GM21529 (cell line): ENCODE measurements around the gene OR51B4.
A peak's percentile ranks its signal among the peaks of the same experiment; 100 is the strongest.
"Not testable (repeated sequence)": the region's sequence is repeated elsewhere in the genome, so short reads cannot be mapped to it uniquely, and the experiment has no call there.

ENCODE experiments used
- ATAC-seq: cut with Tn5 transposase; IDR thresholded peaks from one replicate; pipeline ENCODE4 v1.9.1; 2021; ENCODE audit not compliant: unreplicated experiment

Gene OR51B4

DNA sequence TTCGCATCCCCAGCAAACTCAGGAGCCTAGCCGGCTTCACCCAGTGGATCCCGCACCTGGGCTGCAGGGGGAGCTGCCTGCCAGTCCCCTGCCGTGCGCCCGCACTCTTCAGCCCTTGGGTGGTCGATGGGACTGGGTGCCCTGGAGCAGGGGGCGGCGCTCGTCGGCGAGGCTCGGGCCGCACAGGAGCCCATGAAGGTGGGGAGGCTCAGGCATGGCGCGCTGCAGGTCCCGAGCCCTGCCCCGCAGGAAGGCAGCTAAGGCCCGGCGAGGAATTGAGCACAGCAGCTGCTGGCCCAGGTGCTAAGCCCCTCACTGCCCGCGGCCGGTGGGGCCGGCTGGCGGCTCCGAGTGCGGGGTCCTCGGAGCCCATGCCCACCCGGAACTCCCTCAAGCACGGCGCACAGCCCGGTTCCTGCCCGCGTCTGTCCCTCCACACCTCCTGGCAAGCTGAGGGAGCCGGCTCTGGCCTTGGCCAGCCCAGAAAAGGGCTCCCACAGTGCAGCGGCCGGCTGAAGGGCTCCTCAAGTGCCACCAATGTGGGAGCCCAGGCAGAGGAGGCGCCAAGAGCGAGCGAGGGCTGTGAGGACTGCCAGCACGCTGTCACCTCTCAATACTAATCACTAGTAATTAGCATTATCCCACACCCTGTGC lies 7.3 kb downstream of the OR51B4 start:
- not testable (repeated sequence) for ATAC-seq

DNA sequence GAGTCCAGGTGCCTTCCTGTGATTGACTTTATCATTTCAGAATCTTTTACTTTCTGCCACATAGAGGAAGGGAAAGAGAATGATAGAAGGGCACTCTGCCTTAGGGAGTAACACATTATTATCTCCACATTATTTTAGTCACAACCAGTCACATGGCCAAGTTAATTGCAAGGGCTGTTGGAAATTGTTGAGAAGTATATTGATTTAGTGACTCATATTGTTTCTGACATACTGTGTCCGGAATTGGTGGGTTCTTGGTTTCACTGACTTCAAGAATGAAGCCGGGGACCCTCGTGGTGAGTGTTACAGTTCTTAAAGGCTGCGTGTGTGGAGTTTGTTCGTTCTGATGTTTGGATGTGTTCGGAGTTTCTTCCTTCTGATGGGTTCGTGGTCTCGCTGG lies 8.7 kb downstream of the OR51B4 start:
- ATAC-seq = no peak

GRCh38 chr11:5291207-5291838 lies 10.4 kb downstream of the OR51B4 start:
- peak; percentile 97 for ATAC-seq

DNA sequence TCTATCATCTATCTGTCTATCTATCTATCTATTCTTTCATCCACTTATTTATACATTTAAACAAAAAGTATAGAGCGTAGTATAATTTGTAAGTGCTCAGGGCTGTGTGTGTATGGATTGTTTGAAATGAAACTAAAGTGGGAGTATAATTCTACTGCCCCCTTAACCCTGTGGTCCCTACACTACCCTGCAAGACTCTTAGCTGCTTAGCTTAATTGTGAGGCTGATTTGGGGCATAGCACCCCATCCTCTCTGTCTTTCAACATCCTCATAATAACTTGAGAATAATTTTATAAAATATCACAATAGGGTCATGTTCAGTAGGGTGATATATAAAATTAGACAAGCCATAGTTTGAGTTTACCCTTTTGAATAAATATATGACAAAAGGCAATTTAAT lies 11.6 kb downstream of the OR51B4 start:
- ATAC-seq = no peak

- ATAC-seq = no peak
These were observed 12.1 kb downstream of the OR51B4 start for GRCh38 chr11:5289696-5290095.

DNA sequence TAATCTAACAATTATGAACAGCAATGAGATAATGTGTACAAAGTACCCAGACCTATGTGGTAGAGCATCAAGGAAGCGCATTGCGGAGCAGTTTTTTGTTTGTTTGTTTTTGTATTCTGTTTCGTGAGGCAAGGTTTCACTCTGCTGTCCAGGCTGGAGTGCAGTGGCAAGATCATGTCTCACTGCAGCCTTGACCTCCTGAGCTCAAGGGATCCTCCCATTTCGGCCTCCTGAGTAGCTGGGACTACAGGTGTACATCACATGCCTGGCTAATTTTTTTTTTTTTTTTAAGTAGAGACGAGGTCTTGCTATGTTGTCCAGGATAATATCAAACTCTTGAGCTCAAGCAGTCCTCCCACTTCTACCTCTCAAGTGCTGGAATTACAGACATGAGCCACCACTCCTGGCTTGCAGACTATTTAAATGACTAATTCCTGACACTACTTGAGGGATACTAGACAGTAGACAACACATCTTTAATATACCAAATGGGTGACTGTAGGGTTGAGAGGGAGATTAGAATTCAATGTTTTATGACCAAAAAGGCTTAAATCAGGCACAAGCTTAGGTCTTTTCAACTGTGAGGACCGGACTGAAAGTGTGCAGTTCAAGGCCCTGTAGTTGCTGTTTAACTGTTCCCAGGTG lies 12.7 kb downstream of the OR51B4 start:
- ATAC-seq = no peak

DNA sequence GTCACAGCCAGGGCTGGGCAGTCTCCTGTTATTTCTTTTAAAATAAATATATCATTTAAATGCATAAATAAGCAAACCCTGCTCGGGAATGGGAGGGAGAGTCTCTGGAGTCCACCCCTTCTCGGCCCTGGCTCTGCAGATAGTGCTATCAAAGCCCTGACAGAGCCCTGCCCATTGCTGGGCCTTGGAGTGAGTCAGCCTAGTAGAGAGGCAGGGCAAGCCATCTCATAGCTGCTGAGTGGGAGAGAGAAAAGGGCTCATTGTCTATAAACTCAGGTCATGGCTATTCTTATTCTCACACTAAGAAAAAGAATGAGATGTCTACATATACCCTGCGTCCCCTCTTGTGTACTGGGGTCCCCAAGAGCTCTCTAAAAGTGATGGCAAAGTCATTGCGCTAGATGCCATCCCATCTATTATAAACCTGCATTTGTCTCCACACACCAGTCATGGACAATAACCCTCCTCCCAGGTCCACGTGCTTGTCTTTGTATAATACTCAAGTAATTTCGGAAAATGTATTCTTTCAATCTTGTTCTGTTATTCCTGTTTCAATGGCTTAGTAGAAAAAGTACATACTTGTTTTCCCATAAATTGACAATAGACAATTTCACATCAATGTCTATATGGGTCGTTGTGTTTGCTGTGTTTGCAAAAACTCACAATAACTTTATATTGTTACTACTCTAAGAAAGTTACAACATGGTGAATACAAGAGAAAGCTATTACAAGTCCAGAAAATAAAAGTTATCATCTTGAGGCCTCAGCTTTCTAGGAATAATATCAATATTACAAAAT lies 13.4 kb downstream of the OR51B4 start:
- ATAC-seq = no peak

DNA sequence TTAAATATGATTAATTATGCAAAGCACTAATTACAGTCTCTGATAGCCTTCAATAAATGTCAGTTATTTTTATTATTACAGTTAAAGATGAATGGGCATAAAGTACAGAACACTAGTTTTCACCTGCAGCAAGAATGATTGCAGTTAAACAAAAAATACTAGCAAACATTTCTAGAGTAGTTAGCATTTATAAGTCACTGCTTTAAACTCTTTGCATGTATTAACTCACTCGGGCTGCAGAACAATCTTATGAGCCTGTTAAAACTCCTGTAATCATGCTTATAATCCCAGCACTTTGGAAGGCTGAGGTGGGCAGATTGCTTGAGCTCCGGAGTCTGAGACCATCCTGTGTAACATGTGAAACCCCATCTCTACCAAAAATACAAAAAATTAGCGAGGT lies 14.8 kb downstream of the OR51B4 start:
- no peak for ATAC-seq

DNA sequence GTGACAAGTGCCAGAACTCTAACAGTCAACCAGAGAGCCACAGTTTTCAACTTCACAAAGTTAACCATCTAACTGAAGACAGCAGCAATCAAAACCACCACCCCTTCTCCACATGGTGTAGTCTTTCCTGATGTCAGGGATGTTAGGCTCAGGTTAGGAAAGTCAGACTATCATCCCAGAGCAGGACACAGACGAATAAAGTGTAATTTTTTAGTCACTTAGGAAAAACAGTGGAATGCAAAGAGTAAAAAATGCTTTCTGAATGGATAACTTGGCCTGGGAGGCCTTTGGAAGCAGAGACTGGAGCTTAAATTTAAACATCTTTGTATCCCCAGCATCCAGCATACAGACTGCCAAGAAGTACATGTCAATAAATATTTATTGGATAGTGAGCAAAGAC lies 15.4 kb downstream of the OR51B4 start:
- ATAC-seq = no peak

GRCh38 chr11:5285703-5286340 lies 15.9 kb downstream of the OR51B4 start:
- no peak for ATAC-seq

DNA sequence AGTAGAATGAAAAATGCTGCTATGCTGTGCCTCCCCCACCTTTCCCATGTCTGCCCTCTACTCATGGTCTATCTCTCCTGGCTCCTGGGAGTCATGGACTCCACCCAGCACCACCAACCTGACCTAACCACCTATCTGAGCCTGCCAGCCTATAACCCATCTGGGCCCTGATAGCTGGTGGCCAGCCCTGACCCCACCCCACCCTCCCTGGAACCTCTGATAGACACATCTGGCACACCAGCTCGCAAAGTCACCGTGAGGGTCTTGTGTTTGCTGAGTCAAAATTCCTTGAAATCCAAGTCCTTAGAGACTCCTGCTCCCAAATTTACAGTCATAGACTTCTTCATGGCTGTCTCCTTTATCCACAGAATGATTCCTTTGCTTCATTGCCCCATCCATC lies 17.1 kb downstream of the OR51B4 start:
- no peak for ATAC-seq

DNA sequence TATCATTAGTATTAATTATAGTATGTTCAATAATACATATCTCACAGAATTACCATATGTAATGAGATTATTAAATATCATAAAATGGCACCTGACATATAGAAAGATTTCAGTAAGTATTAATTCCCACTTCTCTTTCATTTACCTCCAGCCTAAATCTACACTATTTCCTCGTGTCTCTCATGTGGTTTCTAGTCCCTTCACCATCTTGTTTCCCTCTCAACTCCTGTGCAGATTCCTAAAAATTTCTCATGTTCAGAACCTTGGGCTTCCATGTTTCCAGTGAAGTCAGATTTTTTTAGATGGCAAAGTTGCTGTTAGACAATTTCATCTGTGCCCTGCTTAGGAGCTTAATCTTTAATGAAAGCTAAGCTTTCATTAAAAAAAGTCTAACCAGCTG lies 17.9 kb downstream of the OR51B4 start:
- no peak for ATAC-seq

GRCh38 chr11:5283086-5283485 lies 18.7 kb downstream of the OR51B4 start:
- no peak for ATAC-seq

GRCh38 chr11:5282628-5283027 lies 19.1 kb downstream of the OR51B4 start:
- no peak for ATAC-seq

GRCh38 chr11:5281596-5281995 lies 20.1 kb downstream of the OR51B4 start:
- no peak for ATAC-seq

GRCh38 chr11:5280582-5281102 lies 21.1 kb downstream of the OR51B4 start:
- peak; percentile 95 for ATAC-seq

- no peak for ATAC-seq
These were observed 22.2 kb downstream of the OR51B4 start for GRCh38 chr11:5279471-5280090.

DNA sequence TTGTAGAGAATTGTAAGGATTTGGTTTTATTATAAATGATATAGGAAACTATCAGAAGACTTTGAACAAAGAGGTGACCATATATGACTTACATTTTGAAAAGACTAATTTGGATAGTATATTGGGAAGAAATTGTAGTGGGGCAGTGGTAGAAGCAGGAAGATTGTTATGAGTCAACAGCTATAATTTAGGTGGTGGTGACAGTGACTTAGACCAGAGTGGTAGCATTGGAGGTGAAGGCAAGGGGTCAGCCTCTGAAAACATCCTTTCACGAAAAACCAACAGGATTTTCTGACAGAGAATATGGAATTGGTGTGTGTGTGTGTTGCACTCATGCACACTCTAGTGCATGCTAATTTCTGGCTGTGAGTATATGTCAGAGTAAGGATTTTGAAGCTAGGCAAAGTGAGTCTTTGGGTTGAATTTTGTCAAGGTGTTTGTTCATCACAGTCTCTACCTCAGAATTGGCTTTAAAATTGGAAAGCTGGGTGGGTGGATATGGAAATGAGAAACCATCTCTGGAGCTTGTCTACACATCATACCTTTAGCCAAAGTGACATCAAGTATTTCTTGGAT lies 23.9 kb downstream of the OR51B4 start:
- ATAC-seq = no peak

GRCh38 chr11:5276697-5277096 lies 25.0 kb downstream of the OR51B4 start:
- ATAC-seq = no peak
